NK-92 treated with Interleukin-12 subunit alpha and Interleukin-12 subunit beta, amount 100 ng/mL, for 24 hours (cell line): ENCODE data around the gene CAST.

ENCODE experiments used
- DNase-seq: peaks from one replicate; lab custom pipeline; 2025; lab: John Stamatoyannopoulos, UW

Gene CAST

DNA sequence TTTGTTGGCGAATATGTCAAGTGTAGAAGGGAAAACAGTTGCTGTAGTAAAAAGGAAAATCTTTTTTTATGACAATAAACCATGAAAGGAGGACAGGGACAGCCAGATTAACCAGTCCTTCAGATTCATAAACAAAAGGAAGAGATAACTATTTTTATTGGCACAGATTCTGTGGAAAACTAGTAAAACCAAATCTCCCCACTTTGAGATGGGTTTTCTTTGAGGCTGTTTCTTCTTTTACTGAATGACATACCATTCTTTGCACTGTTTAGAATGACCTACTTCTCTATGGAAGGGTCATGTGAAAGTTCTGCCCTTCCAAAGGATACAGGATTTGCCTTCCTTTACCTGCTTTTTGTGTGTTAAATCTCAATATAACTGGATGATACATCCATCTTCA is 13.7 kb downstream of the CAST start:
- no peak for DNase-seq

DNA sequence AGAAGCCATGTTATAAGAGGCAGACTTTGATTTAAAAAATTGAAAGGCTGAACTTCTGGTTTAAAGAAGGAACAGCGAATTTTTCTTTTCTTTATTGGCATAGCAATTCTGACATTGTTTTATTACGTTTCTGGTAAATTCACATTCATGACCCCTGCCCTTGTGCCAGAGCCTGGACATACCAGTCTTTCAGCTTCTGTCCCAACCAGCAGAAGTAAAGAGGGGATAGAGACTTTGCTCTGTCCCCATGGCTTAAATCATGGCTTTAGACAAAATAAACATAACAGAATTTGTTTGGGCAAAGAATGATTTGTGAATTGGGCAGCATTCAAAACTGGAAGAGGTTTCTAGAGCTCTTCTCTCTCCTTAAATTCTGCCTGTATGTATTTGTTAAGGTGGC is 15.3 kb downstream of the CAST start:
- no peak for DNase-seq

DNA sequence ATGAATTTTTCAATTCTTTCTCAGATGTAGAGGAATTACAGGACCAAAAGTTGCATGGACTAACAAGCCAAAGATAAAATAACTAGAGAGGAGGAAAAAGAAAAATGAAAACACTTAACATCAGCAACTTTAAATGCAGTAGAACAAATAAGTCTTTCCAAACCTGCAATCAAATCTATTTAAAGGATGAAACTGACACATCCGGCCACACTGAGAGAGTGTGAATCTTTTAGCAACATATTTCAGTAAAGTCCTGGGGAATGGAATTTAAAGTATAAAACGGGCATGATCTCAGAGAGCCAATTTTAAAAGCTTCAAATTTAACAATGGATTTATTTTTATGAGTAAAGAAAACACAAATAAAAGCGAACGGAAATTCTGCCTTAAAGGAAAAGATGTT is 17.1 kb downstream of the CAST start:
- DNase-seq: no peak

DNA sequence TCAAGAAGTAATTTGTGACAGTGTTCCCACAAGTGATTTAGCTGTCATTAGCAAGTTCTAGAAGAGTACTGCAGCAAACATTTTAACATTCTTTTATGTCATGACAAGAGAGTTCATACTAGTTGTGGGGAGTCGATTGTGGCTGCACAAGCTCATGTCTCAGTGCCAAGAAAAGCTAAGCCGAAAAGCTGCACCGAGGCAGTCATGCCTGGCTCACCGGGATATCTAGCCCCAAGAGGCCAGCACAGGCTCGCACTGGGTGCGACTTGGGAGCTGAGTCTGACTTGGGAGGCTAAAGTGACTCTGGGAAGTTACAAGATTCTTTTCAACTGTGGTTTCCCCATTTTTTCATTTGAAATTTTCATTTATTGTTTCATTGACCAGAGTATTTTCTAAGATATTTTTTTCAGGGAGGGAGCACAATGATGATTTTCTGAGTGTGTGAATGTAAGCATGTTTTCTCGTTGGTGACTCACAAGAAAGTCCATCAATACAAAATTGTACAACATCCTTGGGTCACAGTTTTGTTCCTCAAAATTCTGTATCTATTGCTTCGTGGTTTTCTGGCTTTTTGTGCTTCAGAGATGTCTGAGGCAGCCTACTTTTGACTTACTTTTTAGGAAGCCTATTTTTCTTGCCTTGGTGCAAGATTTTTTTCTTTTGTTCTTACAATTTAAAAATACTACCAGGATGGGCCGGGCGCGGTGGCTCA is 18.7 kb downstream of the CAST start:
- DNase-seq: no peak

DNA sequence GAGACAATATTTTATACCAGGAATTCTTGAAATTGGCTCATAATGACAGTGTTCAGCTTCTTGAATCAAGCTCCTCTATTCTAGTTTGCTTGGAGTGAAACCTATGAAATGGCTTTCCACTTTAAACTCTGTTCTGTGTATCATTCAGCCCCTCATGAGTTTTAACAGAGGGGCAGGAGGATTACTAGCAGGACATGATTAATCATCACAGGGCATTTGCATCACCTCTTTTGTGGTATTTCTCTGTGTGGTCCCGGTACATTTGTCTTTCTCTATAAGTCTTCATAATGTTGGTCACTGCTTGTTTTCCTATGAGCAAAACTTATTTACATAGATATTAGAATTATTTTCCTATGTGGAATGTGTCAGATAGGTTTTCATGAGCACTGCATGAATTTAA is 21.2 kb downstream of the CAST start:
- DNase-seq: no peak

DNA sequence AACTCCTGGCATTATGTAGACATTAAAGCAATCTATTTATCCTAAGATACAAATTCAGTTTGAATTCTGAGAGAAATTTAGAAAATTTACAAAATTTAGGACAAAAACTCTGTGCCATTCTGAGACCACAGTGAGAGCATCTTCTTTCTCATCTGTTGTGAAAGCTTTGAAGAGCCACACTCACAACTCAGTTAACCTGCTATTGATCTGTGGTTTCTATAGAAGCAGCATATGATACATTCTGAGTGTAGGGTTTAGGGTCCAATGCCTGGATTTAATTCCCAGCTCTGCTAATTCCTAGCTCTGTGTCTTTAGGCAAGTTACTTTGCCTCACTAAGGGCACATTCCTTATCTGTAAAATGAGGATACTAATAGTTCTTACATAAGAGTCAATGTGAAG is 21.6 kb downstream of the CAST start:
- DNase-seq: no peak

DNA sequence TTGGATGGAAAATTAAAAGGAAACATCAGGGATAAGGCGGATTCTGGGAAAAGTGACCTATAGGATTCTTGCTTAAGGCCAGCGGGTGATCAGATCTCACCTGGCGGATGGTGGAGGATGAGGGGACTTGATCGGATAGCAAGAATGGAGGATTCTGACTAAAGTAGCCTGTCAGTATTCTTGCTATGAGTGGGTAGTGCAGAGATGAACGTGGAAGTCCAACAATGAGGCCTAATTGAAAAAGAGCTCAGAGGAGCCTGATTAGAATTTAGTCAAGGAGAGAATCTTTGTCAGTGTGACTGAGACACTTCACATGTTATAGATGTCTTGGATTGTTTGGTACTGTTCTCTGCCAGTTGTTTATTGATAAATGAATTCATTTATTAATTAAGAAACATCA is 24.9 kb downstream of the CAST start:
- no peak for DNase-seq

DNA sequence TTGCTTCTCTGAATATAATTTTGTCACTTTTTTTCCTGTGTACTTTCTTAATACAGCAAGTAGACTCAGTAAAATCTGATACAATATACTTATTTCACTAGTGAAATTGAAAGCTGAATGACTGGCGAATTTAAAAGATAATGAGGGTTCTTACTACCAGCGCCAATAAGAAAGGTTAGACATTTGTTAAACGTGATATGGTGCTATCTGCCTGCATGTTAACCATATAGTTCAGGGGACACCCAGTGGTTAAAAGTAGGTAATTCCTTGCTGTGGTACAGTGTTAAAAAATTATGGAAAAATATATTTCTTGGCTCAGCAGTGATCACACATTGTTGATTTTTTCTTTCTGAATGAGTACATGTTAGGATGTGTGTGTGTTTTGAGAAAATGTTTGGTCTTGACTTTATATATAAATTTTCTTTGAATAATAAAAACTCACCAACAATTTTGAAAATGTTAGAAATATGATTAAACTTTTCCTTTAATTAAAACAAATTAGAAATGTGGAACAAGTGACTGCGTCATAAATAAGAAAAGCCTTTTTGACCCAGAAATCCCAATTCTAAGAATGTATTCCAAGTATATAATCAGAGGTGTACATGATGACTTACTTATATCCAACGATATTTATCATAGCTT is 25.8 kb downstream of the CAST start:
- DNase-seq: no peak

DNA sequence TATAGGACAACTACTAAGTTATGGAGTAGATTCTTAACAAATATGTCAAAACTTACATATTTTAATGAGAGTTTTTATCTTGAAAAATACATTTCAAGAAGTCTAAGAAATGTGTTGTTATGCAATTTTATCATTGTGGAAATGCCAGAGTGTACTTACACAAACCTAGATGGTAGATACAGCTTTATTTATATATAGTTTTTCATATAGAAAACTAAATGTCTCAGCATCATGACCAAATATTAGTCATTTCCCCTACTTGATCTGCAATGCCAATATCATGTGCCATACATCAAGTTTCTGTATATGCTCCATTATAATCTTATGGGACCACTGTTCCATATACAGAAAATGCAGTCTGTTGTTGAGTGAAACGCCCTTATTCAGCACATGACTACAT is 28.7 kb downstream of the CAST start:
- no peak for DNase-seq

DNA sequence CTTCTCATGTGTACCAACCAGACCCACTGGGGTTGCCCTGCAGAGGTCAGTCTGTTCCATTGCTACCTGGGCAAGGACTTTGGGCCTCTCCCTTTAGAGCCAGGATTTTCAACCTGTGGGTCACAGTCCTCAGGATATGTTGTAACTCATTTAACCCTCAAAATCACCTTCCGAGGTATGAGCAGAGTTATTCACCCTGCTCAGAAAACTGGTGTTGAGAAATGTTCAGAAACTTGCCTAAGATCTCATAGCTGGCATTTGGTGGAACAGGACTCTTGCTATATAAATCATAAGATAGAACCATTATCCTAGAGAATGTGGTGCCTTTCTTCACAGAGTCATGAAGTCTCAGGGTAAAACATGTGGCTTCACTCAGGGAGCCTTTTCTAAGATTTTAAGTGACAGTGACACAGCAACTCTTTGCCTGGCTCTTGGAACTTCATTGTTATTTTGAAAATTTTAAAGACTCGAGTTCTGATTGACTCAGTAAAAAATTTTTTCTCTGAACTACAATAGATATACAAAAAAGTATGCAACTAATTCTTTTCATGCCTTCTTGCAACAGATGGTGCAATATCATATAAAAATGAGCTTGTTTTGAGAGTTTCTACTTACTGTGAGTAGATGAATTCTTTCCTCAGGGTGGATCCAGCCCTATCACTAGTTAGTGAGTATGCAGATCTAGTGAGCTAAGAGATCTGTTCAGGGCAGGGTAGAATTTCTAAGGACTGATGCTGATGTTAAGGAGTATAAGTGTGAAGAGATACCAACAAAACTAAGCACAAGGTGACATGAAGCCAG is 29.5 kb downstream of the CAST start:
- DNase-seq: no peak

DNA sequence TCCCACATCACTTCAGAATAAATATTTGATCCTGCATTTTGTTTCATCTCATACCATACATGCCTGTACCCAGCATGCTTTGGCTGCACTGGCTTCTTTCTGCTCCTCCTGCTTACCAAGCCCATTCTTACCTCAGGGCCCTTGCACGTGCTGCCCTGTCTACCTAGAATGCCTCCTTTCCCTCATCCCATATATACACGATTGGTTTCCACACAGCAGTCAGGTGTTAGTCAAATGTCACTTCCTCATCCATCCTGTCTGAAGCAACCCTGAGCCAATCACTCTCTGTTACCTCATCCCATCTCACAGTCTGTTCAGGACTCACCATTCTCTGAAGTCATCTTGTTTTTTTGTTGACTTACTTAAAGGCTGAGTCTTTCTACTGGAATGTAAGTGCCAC is 30.3 kb downstream of the CAST start:
- no peak for DNase-seq

DNA sequence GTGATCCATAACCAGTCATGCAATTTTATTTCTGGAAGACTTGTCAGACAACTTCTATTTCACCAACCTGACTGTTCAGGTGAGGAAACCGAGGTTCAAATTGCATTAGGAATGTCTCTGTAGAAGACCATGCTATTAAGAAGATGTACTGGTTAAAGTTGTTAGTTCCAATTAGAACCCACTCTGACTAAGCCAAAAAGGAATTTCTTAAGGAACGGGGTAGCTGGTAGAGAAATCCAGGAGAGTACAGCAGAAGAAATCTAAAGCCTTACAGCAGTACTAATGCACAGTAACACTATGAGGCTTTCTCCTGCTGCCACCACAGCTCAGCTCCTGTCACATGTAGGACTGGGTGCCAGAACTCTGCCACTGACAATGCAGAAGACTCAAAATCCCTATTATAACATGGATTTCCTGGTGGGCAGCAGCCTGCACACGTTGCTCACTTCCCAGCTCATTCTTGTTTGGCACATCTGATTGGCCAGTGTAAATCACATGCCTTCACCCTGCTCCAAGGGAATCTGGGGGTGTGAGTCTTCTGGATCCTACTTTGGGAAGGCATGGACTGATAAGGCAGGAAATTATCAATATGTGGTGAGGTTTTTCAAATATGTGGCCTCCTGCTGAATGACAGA is 37.1 kb downstream of the CAST start:
- no peak for DNase-seq

DNA sequence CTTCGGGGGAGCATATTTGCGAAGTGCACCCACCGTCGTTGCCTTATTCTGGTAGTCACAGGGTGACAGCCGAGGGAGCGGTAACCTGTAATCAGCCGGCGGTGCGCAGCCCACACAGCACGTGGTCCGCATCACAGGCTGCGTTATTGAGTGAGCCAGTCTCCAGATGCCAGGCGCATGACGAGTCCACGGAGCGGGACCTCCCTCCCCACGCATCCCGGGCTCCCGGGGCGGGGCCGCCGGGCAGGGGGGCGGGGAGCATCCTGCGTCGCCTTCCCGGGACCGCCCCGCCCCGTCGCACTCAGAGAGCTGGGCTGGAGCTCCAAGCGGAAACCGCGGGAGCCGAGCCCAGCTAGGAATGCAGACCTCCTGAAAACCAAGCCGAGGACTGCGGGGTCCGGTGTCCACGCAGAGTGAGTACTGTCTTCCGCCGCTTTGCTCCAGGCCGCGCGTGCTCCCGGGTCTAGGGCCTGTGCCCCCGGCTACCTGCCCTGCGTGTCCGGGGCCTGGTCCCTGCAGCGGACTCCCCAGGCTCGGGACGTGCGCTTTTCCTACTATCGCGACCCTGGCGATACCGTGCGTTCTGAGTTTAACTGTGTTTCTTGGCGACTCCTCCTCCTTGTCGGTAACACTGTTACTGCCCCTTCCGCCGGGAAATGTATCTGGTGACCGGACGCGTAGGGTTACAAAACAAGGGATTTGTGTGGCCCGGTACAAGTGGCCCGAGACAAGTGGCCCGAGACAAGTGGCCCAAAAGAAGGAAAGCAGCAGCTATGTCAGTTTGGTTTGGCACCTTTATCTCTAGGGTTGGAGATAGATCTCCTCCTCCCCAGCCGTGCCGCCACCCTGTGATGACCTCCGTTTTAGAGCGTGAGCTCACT is 40.6 kb downstream of the CAST start:
- DNase-seq: no peak

DNA sequence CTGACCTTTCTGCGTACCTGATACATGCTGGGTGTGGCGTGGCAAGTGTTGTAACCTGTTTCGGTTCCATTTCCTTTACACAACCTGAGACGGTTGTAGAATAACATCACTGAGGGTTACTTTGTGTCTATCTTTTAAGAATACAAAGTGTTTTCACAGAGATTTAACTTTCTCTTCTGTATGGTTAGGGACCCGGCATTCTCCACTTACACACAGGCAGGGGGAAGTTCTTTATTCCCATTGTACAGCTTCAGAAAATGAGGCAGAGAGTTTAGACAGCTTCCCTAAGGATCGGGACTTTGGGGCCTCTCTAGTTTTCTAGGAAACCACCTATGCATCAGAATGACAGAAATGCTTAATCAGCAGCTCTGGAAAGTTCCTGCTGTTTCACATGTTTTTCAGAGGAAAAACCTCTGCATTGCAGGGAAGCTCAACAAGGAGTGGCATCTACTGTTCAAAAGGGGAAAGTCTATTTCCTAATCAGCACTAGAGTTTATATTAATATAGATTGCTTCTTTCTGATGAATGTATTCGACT is 41.3 kb downstream of the CAST start:
- no peak for DNase-seq

DNA sequence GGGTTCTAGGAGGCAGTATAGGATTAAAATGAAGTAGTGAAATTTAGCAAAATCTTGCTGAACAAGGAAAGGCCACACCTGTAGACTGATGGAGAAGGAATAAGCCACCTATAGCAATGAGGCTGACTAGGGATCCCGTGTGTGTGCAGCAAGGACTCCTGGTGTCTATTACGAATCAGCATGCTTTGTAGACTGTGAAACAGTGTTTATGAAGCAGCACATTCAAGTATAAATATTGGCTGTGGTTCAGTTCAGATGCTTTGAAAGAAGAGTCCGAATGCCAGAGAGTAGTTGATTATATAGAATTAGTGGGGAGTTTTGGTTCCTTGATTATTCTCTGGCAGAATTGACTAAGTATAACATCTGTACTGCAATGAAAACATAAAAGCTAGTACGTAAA is 41.8 kb downstream of the CAST start:
- DNase-seq: no peak

DNA sequence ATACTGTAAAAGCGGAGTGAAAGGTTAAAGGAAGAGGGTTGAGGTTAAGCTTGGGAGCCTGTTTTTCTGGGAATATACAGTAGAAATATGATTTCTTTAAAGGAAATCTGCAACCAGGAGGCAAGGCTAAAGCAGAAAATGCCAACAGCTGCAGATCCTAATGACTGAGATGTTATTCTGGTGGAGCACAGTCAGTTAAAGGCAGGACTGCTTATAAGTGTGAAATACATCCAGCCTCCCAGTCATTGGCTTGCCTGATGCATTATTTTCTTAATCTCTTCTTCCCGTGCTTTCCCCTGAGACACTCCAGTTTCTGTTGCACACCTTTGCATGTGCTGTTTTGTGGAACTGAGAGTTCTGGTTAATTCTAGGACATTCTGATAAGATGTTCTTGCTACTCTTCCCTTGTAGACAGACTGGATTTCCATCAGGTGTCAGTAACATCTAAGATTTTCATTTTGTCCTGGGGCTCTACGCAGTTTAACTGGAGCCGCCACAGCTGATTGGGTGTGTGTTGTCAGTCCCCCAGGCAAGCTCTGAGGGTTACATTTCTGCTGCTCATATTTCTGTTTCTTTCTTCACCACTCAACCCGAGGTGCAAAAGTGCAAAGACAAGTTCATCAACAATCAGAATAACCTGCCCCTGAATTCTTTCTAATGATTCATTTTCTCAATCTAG is 44.4 kb downstream of the CAST start:
- DNase-seq: no peak

DNA sequence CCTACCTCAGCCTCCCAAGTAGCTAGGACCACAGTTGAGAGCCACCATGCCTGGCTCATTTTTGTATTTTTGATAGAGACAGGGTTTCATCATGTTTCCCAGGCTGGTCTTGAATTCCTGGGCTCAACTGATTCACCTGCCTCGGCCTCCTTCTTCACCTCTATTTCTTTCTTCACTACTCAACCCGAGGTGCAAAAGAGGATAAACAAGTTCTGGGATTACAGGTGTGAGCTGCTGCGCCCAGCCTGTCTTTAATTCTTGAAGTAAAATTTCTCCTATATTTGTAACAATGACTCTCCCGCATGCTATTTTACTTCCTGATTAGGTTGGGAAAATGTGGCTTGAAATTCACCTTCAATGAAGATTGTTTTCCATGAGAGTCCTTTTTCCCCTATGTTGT is 46.4 kb downstream of the CAST start:
- no peak for DNase-seq

DNA sequence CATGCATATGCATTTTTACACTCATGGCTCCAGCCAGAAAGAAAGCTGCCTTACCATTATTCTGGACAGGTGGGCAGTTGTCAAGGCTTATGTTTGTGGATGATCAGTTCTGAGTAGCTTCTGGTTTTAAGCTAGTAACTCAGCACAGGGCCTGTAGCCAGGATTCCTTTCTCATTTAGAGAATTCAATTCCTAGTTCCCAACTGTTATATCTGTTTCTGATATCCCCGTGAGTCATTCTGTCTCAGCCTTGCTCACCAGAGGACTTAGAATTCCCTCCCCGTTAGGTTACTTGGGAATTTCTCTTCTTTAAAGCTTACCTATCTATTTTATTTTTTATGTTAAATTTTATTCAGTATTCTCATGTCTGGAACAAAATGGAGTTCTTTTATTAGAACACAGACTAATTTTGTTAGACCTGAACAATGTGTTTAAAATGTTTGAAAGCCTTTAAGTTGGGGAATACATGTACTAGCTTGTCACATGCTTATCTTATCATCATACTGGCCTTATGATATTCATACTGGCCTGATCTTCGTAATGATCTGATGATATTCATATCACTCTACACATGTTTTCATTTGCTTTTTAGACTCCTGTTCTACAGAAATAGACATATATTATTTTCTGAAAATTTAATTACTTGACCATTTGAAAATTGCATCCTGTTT is 47.1 kb downstream of the CAST start:
- no peak for DNase-seq

DNA sequence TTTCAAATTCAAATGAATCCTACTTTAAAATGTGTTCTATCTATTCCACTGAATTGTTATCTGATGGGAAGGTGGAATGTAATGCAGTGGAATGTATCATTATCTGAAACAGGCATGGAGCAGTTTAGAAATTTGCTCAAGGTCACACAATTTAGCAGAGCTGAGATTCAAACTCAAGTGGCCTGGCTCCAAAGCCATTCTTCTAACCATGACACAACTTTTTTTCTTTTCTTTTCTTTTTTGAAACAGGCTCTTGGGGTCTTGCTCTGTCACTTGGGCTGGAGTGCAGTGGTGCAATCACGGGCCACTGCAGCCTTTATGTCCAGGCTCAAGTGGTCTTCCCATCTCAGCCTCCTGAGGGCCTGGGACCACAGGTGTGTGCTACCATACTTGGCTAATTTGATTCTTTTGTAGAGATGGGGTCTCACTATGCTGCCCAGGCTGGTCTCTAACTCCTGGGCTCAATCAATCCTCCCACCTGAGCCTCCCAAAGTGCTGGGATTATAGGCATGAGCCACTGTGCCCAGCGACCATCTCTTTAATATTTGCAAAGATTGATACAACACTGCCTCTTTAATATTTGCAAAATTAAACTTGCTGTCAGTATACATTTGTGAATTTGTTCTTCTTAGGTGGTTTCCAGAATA is 50.0 kb downstream of the CAST start:
- no peak for DNase-seq

DNA sequence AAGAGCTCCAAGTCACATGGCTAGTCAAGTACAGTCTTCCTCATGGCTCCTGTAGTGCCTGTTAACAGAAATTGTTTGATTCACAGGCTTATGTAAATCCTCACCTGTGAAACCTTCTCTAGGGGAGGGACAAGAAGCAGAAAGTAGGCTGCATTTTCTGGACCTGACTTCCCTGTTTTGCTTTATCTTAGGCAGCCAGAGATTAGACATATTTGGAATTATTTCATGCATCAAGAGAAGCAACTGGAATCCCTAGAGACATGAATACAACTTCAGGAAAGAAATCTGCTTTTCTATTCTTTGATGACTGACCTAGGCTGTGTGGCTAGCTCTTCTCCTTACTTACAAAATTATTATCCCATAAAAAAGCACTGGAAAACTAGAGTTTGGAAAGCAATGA is 52.3 kb downstream of the CAST start:
- no peak for DNase-seq
